Peyer's patch (tissue), 4 donors: ENCODE results near the gene ISOC2.

Experiments
- CTCF ChIP-seq, 6 experiments: fragments of 450-650 bp in 4 of 6; fragments of 200-600 bp in 2 of 6; sonication (generic) in 1 of 6; IDR thresholded peaks; one replicate each; pipeline ENCODE4 v1.5.1; 2017 to 2019; ENCODE audit warnings: antibody characterized with exemption in 6 of 6, mild to moderate bottlenecking in 3 of 6, moderate library complexity in 1 of 6
- POLR2A ChIP-seq, 2 donors: fragments of 450-650 bp; IDR thresholded peaks; one replicate each; pipeline ENCODE4 v1.5.1; 2017; ENCODE audit warnings: antibody characterized with exemption in 2 of 2, mild to moderate bottlenecking in 2 of 2, moderate library complexity in 2 of 2

GRCh38 chr19:55485439-55486011 is 24.1 kb upstream of the ISOC2 start:
- TF ChIP-seq CTCF (IDR thresholded peaks at IDR 0.05) (no peak), POLR2A (IDR thresholded peaks at IDR 0.05) (no peak)
